K562 (cell line): ENCODE data around the gene FAM20B. TPM values are rescaled to one million over a fixed set of nuclear protein-coding genes. Genes with fewer than 3 reads are reported as not detected.

ENCODE experiments used
- ATAC-seq: fragments of 200-7000 bp; cut with Tn5 transposase; 3 replicates; pipeline ENCODE4 v1.9.1; 2020; ENCODE audit warnings: moderate library complexity
- BruUV-seq: library from RNA; stranded (reverse); fragments of 400-500 nt; replicated peaks from 2 replicates; lab custom pipeline; 2021; lab: Mats Ljungman, UMichigan
- CTCF ChIA-PET: fragments of 300-600 bp; formaldehyde crosslinking; extraction: SDS; loops from one replicate; lab custom pipeline; 2021; ENCODE audit warnings: low intra/inter-chr PET ratio; lab: Yijun Ruan, JAX
- POLR2A ChIA-PET: fragments of 300-600, 350-650 bp; sonication (Branson Sonifier 250); formaldehyde crosslinking; extraction: SDS; loops from one replicate; lab custom pipeline; 2021; ENCODE audit warnings: antibody characterized with exemption, inconsistent platforms; lab: Yijun Ruan, JAX
- DNase-seq, 4 experiments: peaks; one replicate each; pipeline versions ENCODE4 v3.0.0 to v3.0.0-alpha.2; 2011 to 2018; ENCODE audit warnings: low spot score in 3 of 4, mixed read lengths in 3 of 4; ENCODE audit errors: extremely low read depth in 1 of 4
- FAIRE-seq: peaks from 2 replicates; lab custom pipeline; 2011; peaks lifted over from hg19 to GRCh38; lab: Jason Lieb, UNC
- H2AFZ ChIP-seq: 2 replicates; pipeline ENCODE4 v1.6.0; 2011; ENCODE audit warnings: low read depth, low read length, control low read depth, inconsistent platforms
- H3K27ac ChIP-seq: fragments of 200-600 bp; 3 replicates; pipeline ENCODE4 v1.8.0; 2011; ENCODE audit warnings: low read depth, mild to moderate bottlenecking, control low read depth, inconsistent platforms, low read length, moderate library complexity, mixed read lengths; ENCODE audit errors: extremely low read depth
- H3K27me3 ChIP-seq, 2 experiments: fragments of 300-600 bp in 1 of 2; 2 replicates in 1 of 2; 3 replicates in 1 of 2; pipeline versions ENCODE4 v1.6.0 to v1.8.0; 2011; ENCODE audit warnings: inconsistent platforms in 2 of 2, low read length in 2 of 2, mild to moderate bottlenecking in 1 of 2, mixed read lengths in 1 of 2, moderate library complexity in 1 of 2; ENCODE audit not compliant: control insufficient read depth in 2 of 2, insufficient read depth in 2 of 2
- H3K36me3 ChIP-seq: fragments of 300-600 bp; 3 replicates; pipeline ENCODE4 v1.8.0; 2011; ENCODE audit warnings: mild to moderate bottlenecking, low read length, inconsistent platforms; ENCODE audit not compliant: control insufficient read depth, insufficient read depth
- H3K4me1 ChIP-seq, 2 experiments: fragments of 200-600 bp in 1 of 2; replicated peaks in 1 of 2; 2 replicates in 1 of 2; 3 replicates in 1 of 2; pipeline versions ENCODE4 v1.5.1 to v1.8.0; 2011; ENCODE audit warnings: inconsistent platforms in 2 of 2, low read length in 2 of 2, mild to moderate bottlenecking in 1 of 2, mixed read lengths in 1 of 2, moderate library complexity in 1 of 2; ENCODE audit not compliant: control insufficient read depth in 2 of 2, insufficient read depth in 2 of 2
- H3K4me2 ChIP-seq: 2 replicates; pipeline ENCODE4 v1.6.1; 2011; ENCODE audit warnings: low read length, control low read depth, inconsistent platforms, mixed read lengths; ENCODE audit not compliant: insufficient read depth
- H3K4me3 ChIP-seq: fragments of 200-600 bp; sonication (generic), shearing (Covaris generic); 2 replicates; pipeline ENCODE4 v1.5.1; 2016; ENCODE audit warnings: control low read depth, inconsistent platforms
- H3K79me2 ChIP-seq: fragments of 200-600 bp; 3 replicates; pipeline ENCODE4 v1.8.0; 2011; ENCODE audit warnings: low read length, inconsistent platforms; ENCODE audit not compliant: control insufficient read depth, insufficient read depth
- H3K9ac ChIP-seq, 2 experiments: 2 replicates each; pipeline versions ENCODE4 v1.6.0 to v1.6.1; 2011; ENCODE audit warnings: low read depth in 2 of 2, low read length in 2 of 2, control low read depth in 1 of 2, inconsistent platforms in 1 of 2, mild to moderate bottlenecking in 1 of 2, mixed read lengths in 1 of 2; ENCODE audit not compliant: insufficient read depth in 1 of 2
- H3K9me1 ChIP-seq: one replicate; pipeline ENCODE4 v1.6.0; 2011; ENCODE audit warnings: inconsistent platforms, mild to moderate bottlenecking, low read length, moderate library complexity; ENCODE audit not compliant: control insufficient read depth, insufficient read depth
- H3K9me3 ChIP-seq: replicated peaks from 2 replicates; pipeline ENCODE4 v1.5.1; 2011; ENCODE audit warnings: low read depth, low read length, inconsistent platforms; ENCODE audit not compliant: control insufficient read depth, insufficient read depth
- H4K20me1 ChIP-seq: replicated peaks from 2 replicates; pipeline ENCODE4 v1.6.1; 2011; ENCODE audit warnings: low read length, inconsistent platforms, mixed read lengths; ENCODE audit not compliant: control insufficient read depth, insufficient read depth
- ARID4B ChIP-seq: sonication (generic); formaldehyde crosslinking; IDR thresholded peaks from 2 replicates; pipeline ENCODE4 v1.8.0; 2022; ENCODE audit warnings: mild to moderate bottlenecking, missing genetic modification reagents
- ATF1 ChIP-seq, 2 experiments: fragments of 450-650 bp in 1 of 2; IDR thresholded peaks; 2 replicates each; pipeline ENCODE4 v1.6.1; 2016; ENCODE audit warnings: missing compliant biosample characterization in 1 of 2, missing genetic modification characterization in 1 of 2
- DACH1 ChIP-seq: fragments of 450-650 bp; IDR thresholded peaks from 2 replicates; pipeline ENCODE4 v1.6.1; 2018; ENCODE audit not compliant: partially characterized antibody
- E2F5 ChIP-seq: sonication (generic); formaldehyde crosslinking; IDR thresholded peaks from 2 replicates; pipeline ENCODE4 v1.8.0; 2022; ENCODE audit warnings: mild to moderate bottlenecking, missing genetic modification reagents
- HCFC1 ChIP-seq: IDR thresholded peaks from 2 replicates; pipeline ENCODE4 v1.6.1; 2012; ENCODE audit warnings: low read depth, low read length, improper control_type of control experiment
- MAX ChIP-seq: sonication (generic); formaldehyde crosslinking; IDR thresholded peaks from 2 replicates; pipeline ENCODE4 v1.9.0; 2022; ENCODE audit warnings: mild to moderate bottlenecking, missing genetic modification reagents
- NFYB ChIP-seq: IDR thresholded peaks from 2 replicates; pipeline ENCODE4 v1.6.1; 2011; ENCODE audit warnings: mild to moderate bottlenecking, moderate library complexity; ENCODE audit not compliant: insufficient read length; ENCODE audit errors: extremely low read depth
- NONO ChIP-seq, 2 experiments: fragments of 200-400 bp in 1 of 2; fragments of 450-650 bp in 1 of 2; formaldehyde crosslinking in 1 of 2; IDR thresholded peaks; 2 replicates each; pipeline ENCODE4 v1.6.1; 2017; ENCODE audit warnings: low read depth in 2 of 2, mild to moderate bottlenecking in 2 of 2, moderate library complexity in 2 of 2, low read length in 1 of 2
- RAD21 ChIP-seq, 2 experiments: fragments of 250-450 bp in 1 of 2; fragments of 450-650 bp in 1 of 2; sonication (Bioruptor Pico) in 1 of 2; formaldehyde crosslinking in 1 of 2; IDR thresholded peaks in 1 of 2; conservative IDR thresholded peaks in 1 of 2; 2 replicates each; pipeline versions ENCODE4 v1.4.0 to v1.8.0; 2020 to 2022; ENCODE audit warnings: mild to moderate bottlenecking in 2 of 2, moderate library complexity in 1 of 2
- ZNF143 ChIP-seq: sonication (generic); formaldehyde crosslinking; IDR thresholded peaks from 2 replicates; pipeline ENCODE4 v1.9.0; 2022; ENCODE audit warnings: mild to moderate bottlenecking, missing genetic modification reagents
- ZNF445 ChIP-seq: fragments of 250-450 bp; sonication (Bioruptor Pico); IDR thresholded peaks from 2 replicates; pipeline ENCODE4 v1.4.0; 2020; ENCODE audit warnings: low read depth, mild to moderate bottlenecking, moderate library complexity
- WGBS: fragments of 100-300 bp; shearing (Covaris generic); methylation state at CpG from one replicate; pipeline ENCODE4 v1.1.6; 2016; ENCODE audit warnings: low coverage, mixed read lengths; ENCODE audit not compliant: insufficient coverage; ENCODE audit errors: missing lambda C conversion rate; 5-methylcytosine and 5-hydroxymethylcytosine counted together
- in situ Hi-C: fragments of 300-500 bp; cut with MboI; formaldehyde crosslinking; loops from 4 replicates; pipeline ENCODE4 v1.15.0; 2018; ENCODE audit warnings: inconsistent platforms, mixed read lengths
- intact Hi-C: fragments of 100-400 bp; cut with micrococcal nuclease; formaldehyde crosslinking; loops from 2 replicates; pipeline ENCODE4 v1.14.2; 2022
- polyA plus RNA-seq, 8 experiments: library from polyadenylated mRNA; depleted of rRNA in 4 of 8; stranded (reverse) in 5 of 8; unstranded in 3 of 8; fragments of >200 nt; fragmentation: Nextera tagmentation in 2 of 8; fragmentation: Illumina TruSeq in 1 of 8; extraction: Ambion mirVana in 2 of 8; extraction: Trizol in 1 of 8; gene quantifications; 2 replicates each; pipeline versions ENCODE4 v1.2.1 to v1.2.3, GENCODE V29; 2011 to 2014; ENCODE audit warnings: inconsistent platforms in 1 of 8, missing spikeins in 1 of 8
- total RNA-seq, 7 experiments: library from RNA; depleted of rRNA in 6 of 7; stranded (reverse); fragments of >200 nt in 6 of 7; fragmentation: Illumina TruSeq in 2 of 7; extraction: Trizol in 2 of 7; gene quantifications; 2 replicates each; pipeline versions ENCODE4 v1.2.1 to v1.2.3, GENCODE V29; 2011 to 2021; ENCODE audit warnings: low replicate concordance in 1 of 7
- TF ChIP-seq, protein P1 (sequence below): sonication (generic); formaldehyde crosslinking; IDR thresholded peaks from 2 replicates; pipeline ENCODE4 v1.8.0; 2023; ENCODE audit warnings: mild to moderate bottlenecking, missing genetic modification reagents

Gene FAM20B
- total and polyA plus RNA-seq, 9 of the 15 experiments (the other 6 are each of a cell fraction or from before 2014, with no cell fraction given): 7.2 to 67.5 (median 42.9) TPM

GRCh38 chr1:179052776-179053175 is 27.1 kb downstream of the FAM20B start:
- Histone ChIP-seq H4K20me1 (no peaks in the 10 kb centered on the region), H3K9me3 (no peaks in the 10 kb centered on the region), H3K4me3 (no peak overlapping the region), H3K4me2 (peak overlapping the region; percentile 3; the same call in 1 of the 2 replicates), H3K9ac (no peak overlapping the region; a peak in 1 of 4 replicates), H3K4me1 (peaks cover 20 to 38% of the 10 kb centered on the region in 2 experiments), H3K27ac (no peak overlapping the region; the same call in 2 of the 3 replicates), H3K9me1 (no peaks in the 10 kb centered on the region), H3K36me3 (peaks cover 59% of the 10 kb centered on the region), H2AFZ (no peak overlapping the region), H3K79me2 (peaks cover 22% of the 10 kb centered on the region), H3K27me3 (no peaks in the 10 kb centered on the region)
- BruUV-seq: no TSS peak
- POLR2A ChIA-PET: interaction anchor here (1.0 kb wide), 1 partner anchor 17 kb away, joined by 3 read pairs; no protein-coding TSS in a partner anchor
- no peak for DNase-seq
- in situ Hi-C loops (no loop called here), intact Hi-C loops (no loop called here)
- peak; percentile 9; the same call in 1 of the 3 replicates for ATAC-seq
- FAIRE-seq: no peak
- CTCF ChIA-PET: no interaction called here
- 43% methylated on average over 2 of the region's 2 CpGs for WGBS
- TF ChIP-seq E2F5 (CRISPR knock-in tag) (no peak), HCFC1 (no peak), ATF1 (CRISPR knock-in tag; IDR thresholded peaks at IDR 0.05) (no peak), ATF1 (tag; IDR thresholded peaks at IDR 0.05) (no peak), NONO (IDR thresholded peaks at IDR 0.05; ENCODE audit: low read depth in 2 of 2, low read length in 1 of 2) (0 out of 4 replicates have a peak, but pooled peaks of 1 of the 2 experiments have one; percentile 4), RAD21 (CRISPR knock-in tag; conservative IDR thresholded peaks at IDR 0.05 in 1 of 2, IDR thresholded peaks at IDR 0.05 in 1 of 2) (no peak), ARID4B (CRISPR knock-in tag) (no peak), MAX (CRISPR knock-in tag) (no peak), ZNF445 (CRISPR knock-in tag) (no peak), NFYB (no peak), DACH1 (no peak), ZNF143 (no peak)
- TF ChIP-seq, protein P1, sequence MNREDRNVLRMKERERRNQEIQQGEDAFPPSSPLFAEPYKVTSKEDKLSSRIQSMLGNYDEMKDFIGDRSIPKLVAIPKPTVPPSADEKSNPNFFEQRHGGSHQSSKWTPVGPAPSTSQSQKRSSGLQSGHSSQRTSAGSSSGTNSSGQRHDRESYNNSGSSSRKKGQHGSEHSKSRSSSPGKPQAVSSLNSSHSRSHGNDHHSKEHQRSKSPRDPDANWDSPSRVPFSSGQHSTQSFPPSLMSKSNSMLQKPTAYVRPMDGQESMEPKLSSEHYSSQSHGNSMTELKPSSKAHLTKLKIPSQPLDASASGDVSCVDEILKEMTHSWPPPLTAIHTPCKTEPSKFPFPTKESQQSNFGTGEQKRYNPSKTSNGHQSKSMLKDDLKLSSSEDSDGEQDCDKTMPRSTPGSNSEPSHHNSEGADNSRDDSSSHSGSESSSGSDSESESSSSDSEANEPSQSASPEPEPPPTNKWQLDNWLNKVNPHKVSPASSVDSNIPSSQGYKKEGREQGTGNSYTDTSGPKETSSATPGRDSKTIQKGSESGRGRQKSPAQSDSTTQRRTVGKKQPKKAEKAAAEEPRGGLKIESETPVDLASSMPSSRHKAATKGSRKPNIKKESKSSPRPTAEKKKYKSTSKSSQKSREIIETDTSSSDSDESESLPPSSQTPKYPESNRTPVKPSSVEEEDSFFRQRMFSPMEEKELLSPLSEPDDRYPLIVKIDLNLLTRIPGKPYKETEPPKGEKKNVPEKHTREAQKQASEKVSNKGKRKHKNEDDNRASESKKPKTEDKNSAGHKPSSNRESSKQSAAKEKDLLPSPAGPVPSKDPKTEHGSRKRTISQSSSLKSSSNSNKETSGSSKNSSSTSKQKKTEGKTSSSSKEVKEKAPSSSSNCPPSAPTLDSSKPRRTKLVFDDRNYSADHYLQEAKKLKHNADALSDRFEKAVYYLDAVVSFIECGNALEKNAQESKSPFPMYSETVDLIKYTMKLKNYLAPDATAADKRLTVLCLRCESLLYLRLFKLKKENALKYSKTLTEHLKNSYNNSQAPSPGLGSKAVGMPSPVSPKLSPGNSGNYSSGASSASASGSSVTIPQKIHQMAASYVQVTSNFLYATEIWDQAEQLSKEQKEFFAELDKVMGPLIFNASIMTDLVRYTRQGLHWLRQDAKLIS (CRISPR knock-in tag): no peak
